ENCODE data around the gene SLIT3. TPM values are rescaled to one million over a fixed set of nuclear protein-coding genes. Genes with fewer than 3 reads are reported as not detected.

Gene SLIT3
- total RNA-seq, 1 donor from 2014 or later, result 31.8 TPM

- Mint-ChIP-seq H3K4me1 (ENCODE audit: unreplicated experiment) (peaks cover 5% of the 10 kb centered on the region), H3K36me3 (ENCODE audit: unreplicated experiment) (peaks cover 5% of the 10 kb centered on the region), H3K27ac (ENCODE audit: unreplicated experiment) (no peak overlapping the region), H3K4me3 (ENCODE audit: unreplicated experiment) (no peak overlapping the region), H3K27me3 (ENCODE audit: unreplicated experiment) (no peaks in the 10 kb centered on the region), H3K9me3 (ENCODE audit: unreplicated experiment) (peaks cover 10% of the 10 kb centered on the region)
- no peak for DNase-seq (ENCODE audit: extremely low spot score, unreplicated experiment)
- TF ChIP-seq, protein P1, sequence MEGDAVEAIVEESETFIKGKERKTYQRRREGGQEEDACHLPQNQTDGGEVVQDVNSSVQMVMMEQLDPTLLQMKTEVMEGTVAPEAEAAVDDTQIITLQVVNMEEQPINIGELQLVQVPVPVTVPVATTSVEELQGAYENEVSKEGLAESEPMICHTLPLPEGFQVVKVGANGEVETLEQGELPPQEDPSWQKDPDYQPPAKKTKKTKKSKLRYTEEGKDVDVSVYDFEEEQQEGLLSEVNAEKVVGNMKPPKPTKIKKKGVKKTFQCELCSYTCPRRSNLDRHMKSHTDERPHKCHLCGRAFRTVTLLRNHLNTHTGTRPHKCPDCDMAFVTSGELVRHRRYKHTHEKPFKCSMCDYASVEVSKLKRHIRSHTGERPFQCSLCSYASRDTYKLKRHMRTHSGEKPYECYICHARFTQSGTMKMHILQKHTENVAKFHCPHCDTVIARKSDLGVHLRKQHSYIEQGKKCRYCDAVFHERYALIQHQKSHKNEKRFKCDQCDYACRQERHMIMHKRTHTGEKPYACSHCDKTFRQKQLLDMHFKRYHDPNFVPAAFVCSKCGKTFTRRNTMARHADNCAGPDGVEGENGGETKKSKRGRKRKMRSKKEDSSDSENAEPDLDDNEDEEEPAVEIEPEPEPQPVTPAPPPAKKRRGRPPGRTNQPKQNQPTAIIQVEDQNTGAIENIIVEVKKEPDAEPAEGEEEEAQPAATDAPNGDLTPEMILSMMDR (IDR thresholded peaks at IDR 0.05), result no peak
Observed at GRCh38 chr5:169204788-169205400, 96.0 kb downstream of the SLIT3 start.

- H3K4me1 Mint-ChIP-seq (ENCODE audit: unreplicated experiment), result peaks cover 5% of the 10 kb centered on the region
- TF ChIP-seq, protein P1 (IDR thresholded peaks at IDR 0.05), result no peak
- no peak for DNase-seq (ENCODE audit: extremely low spot score, unreplicated experiment)
- H3K27me3 Mint-ChIP-seq (ENCODE audit: unreplicated experiment), result no peaks in the 10 kb centered on the region
- H3K9me3 Mint-ChIP-seq (ENCODE audit: unreplicated experiment), result peaks cover 7% of the 10 kb centered on the region
- H3K27ac Mint-ChIP-seq (ENCODE audit: unreplicated experiment), result no peak overlapping the region
- H3K4me3 Mint-ChIP-seq (ENCODE audit: unreplicated experiment), result no peak overlapping the region
- peaks cover 5% of the 10 kb centered on the region for H3K36me3 Mint-ChIP-seq (ENCODE audit: unreplicated experiment)
Observed at GRCh38 chr5:169202969-169203368, 98.0 kb downstream of the SLIT3 start.

- Mint-ChIP-seq H3K4me3 (ENCODE audit: unreplicated experiment) (no peak overlapping the region), H3K36me3 (ENCODE audit: unreplicated experiment) (peaks cover 5% of the 10 kb centered on the region), H3K9me3 (ENCODE audit: unreplicated experiment) (peaks cover 4% of the 10 kb centered on the region), H3K4me1 (ENCODE audit: unreplicated experiment) (peaks cover 6% of the 10 kb centered on the region), H3K27ac (ENCODE audit: unreplicated experiment) (no peak overlapping the region), H3K27me3 (ENCODE audit: unreplicated experiment) (no peaks in the 10 kb centered on the region)
- TF ChIP-seq, protein P1 (IDR thresholded peaks at IDR 0.05), result no peak
- no peak for DNase-seq (ENCODE audit: extremely low spot score, unreplicated experiment)
Observed at GRCh38 chr5:169201597-169201996, 99.3 kb downstream of the SLIT3 start.

GRCh38 chr5:169200125-169200778 is 100.7 kb downstream of the SLIT3 start:
- H3K4me1 Mint-ChIP-seq (ENCODE audit: unreplicated experiment), result peaks cover 15% of the 10 kb centered on the region
- H3K9me3 Mint-ChIP-seq (ENCODE audit: unreplicated experiment), result peaks cover 4% of the 10 kb centered on the region
- no peaks in the 10 kb centered on the region for H3K27me3 Mint-ChIP-seq (ENCODE audit: unreplicated experiment)
- no peak overlapping the region for H3K4me3 Mint-ChIP-seq (ENCODE audit: unreplicated experiment)
- H3K36me3 Mint-ChIP-seq (ENCODE audit: unreplicated experiment), result peaks cover 5% of the 10 kb centered on the region
- no peak overlapping the region for H3K27ac Mint-ChIP-seq (ENCODE audit: unreplicated experiment)
- TF ChIP-seq, protein P1 (IDR thresholded peaks at IDR 0.05), result no peak
- DNase-seq (ENCODE audit: extremely low spot score, unreplicated experiment), result no peak

DNA sequence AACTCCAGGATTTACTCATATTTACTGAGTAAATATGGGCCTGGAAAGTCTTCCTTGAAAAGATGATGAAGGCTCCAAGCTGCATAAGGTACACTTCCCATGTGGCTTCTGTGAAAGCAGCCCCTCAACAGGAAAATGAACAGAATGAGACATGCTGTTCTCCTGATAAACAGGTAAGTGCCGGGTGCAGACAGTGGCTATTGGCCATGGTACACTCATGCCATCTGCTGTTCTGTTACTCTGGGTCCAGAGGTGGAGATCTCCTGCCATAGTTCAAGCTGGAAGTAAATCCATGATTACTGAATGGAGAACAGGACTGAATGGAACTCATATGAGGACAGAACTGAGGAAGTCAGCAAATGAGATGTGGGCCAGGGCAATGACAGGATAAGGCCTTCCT is 103.6 kb downstream of the SLIT3 start:
- H3K27me3 Mint-ChIP-seq (ENCODE audit: unreplicated experiment), result no peaks in the 10 kb centered on the region
- H3K36me3 Mint-ChIP-seq (ENCODE audit: unreplicated experiment), result peaks cover 5% of the 10 kb centered on the region
- DNase-seq (ENCODE audit: extremely low spot score, unreplicated experiment), result no peak
- H3K27ac Mint-ChIP-seq (ENCODE audit: unreplicated experiment), result no peak overlapping the region
- H3K4me3 Mint-ChIP-seq (ENCODE audit: unreplicated experiment), result no peak overlapping the region
- peaks cover 4% of the 10 kb centered on the region for H3K9me3 Mint-ChIP-seq (ENCODE audit: unreplicated experiment)
- TF ChIP-seq, protein P1 (IDR thresholded peaks at IDR 0.05), result peak; percentile 60
- H3K4me1 Mint-ChIP-seq (ENCODE audit: unreplicated experiment), result peaks cover 13% of the 10 kb centered on the region
